Astrocyte (in vitro differentiated cells and primary cell): ENCODE results near the gene MOV10L1. TPM values are rescaled to one million over a fixed set of nuclear protein-coding genes. Genes with fewer than 3 reads are reported as not detected.

Source experiments
- DNase-seq: peaks from one replicate; pipeline ENCODE4 v3.0.0-alpha.2; 2010; ENCODE audit warnings: low read depth
- FAIRE-seq: peaks from 2 replicates; lab custom pipeline; 2011; peaks lifted over from hg19 to GRCh38; lab: Jason Lieb, UNC
- H2AFZ ChIP-seq: 2 replicates; pipeline ENCODE4 v1.6.0; 2012; ENCODE audit warnings: low read depth, low read length, inconsistent platforms
- H3K27ac ChIP-seq: 2 replicates; pipeline ENCODE4 v1.5.1; 2011; ENCODE audit warnings: low read depth, low read length, inconsistent platforms
- H3K27me3 ChIP-seq: 2 replicates; pipeline ENCODE4 v1.6.0; 2011; ENCODE audit warnings: low read length, inconsistent platforms; ENCODE audit not compliant: insufficient read depth
- H3K36me3 ChIP-seq: 2 replicates; pipeline ENCODE4 v1.5.1; 2011; ENCODE audit warnings: low read length, inconsistent platforms; ENCODE audit not compliant: insufficient read depth
- H3K4me1 ChIP-seq: 2 replicates; pipeline ENCODE4 v1.5.1; 2011; ENCODE audit warnings: low read length, inconsistent platforms; ENCODE audit not compliant: insufficient read depth
- H3K4me2 ChIP-seq: 2 replicates; pipeline ENCODE4 v1.6.0; 2012; ENCODE audit warnings: low read length, inconsistent platforms
- H3K4me3 ChIP-seq: 2 replicates; pipeline ENCODE4 v1.5.1; 2011; ENCODE audit warnings: low read depth, mild to moderate bottlenecking, low read length, inconsistent platforms; ENCODE audit not compliant: insufficient read depth
- H3K79me2 ChIP-seq: 2 replicates; pipeline ENCODE4 v1.6.0; 2012; ENCODE audit warnings: mild to moderate bottlenecking, low read length, inconsistent platforms; ENCODE audit not compliant: insufficient read depth
- H3K9ac ChIP-seq: 2 replicates; pipeline ENCODE4 v1.6.0; 2012; ENCODE audit warnings: mild to moderate bottlenecking, low read length, inconsistent platforms
- H3K9me3 ChIP-seq: 2 replicates; pipeline ENCODE4 v1.5.1; 2012; ENCODE audit warnings: low read depth, mild to moderate bottlenecking, low read length, inconsistent platforms; ENCODE audit not compliant: insufficient read depth
- H4K20me1 ChIP-seq: 2 replicates; pipeline ENCODE4 v1.6.0; 2012; ENCODE audit warnings: low read length, inconsistent platforms; ENCODE audit not compliant: insufficient read depth
- H3K27ac Mint-ChIP-seq: one replicate; pipeline ENCODE4 v1.8.0; 2021; ENCODE audit warnings: mild to moderate bottlenecking, mixed read lengths; ENCODE audit not compliant: unreplicated experiment
- H3K27me3 Mint-ChIP-seq: one replicate; pipeline ENCODE4 v1.8.0; 2021; ENCODE audit warnings: low read depth, mixed read lengths; ENCODE audit not compliant: unreplicated experiment
- H3K36me3 Mint-ChIP-seq: one replicate; pipeline ENCODE4 v1.8.0; 2021; ENCODE audit warnings: low read depth, mixed read lengths; ENCODE audit not compliant: unreplicated experiment
- H3K4me1 Mint-ChIP-seq: one replicate; pipeline ENCODE4 v1.8.0; 2021; ENCODE audit warnings: low read depth, mixed read lengths; ENCODE audit not compliant: unreplicated experiment
- H3K4me3 Mint-ChIP-seq: one replicate; pipeline ENCODE4 v1.8.0; 2021; ENCODE audit warnings: mild to moderate bottlenecking, moderate library complexity, mixed read lengths; ENCODE audit not compliant: unreplicated experiment
- H3K9me3 Mint-ChIP-seq: one replicate; pipeline ENCODE4 v1.8.0; 2021; ENCODE audit warnings: mild to moderate bottlenecking, mixed read lengths; ENCODE audit not compliant: unreplicated experiment
- CTCF ChIP-seq: IDR thresholded peaks from 2 replicates; pipeline ENCODE4 v1.5.1; 2011; ENCODE audit warnings: low read depth, mild to moderate bottlenecking, inconsistent platforms, low read length, moderate library complexity; ENCODE audit not compliant: insufficient read depth
- EZH2 ChIP-seq: IDR thresholded peaks from 2 replicates; pipeline ENCODE4 v1.6.1; 2012; ENCODE audit warnings: mild to moderate bottlenecking, low read length, inconsistent platforms; ENCODE audit not compliant: insufficient read depth
- total RNA-seq: library from RNA; stranded (reverse); gene quantifications from 2 replicates; pipeline ENCODE4 v1.2.1, GENCODE V29; 2021

MOV10L1 gene
- total RNA-seq, 1 donor from 2014 or later = 0.61 TPM

- FAIRE-seq = no peak
- peaks cover 37% of the 10 kb centered on the region for H3K27me3 Mint-ChIP-seq
Measured at GRCh38 chr22:50153756-50154140, 63.9 kb downstream of the MOV10L1 start.

GRCh38 chr22:50157709-50158375 is 68.0 kb downstream of the MOV10L1 start:
- H3K27me3 ChIP-seq = no peaks in the 10 kb centered on the region
- no peak for TF ChIP-seq EZH2
- no peak for TF ChIP-seq CTCF
- no peaks in the 10 kb centered on the region for H3K4me1 Mint-ChIP-seq
- no peaks in the 10 kb centered on the region for H3K36me3 ChIP-seq
- H3K9me3 ChIP-seq = no peaks in the 10 kb centered on the region
- H3K27ac Mint-ChIP-seq = no peak overlapping the region
- no peaks in the 10 kb centered on the region for H3K79me2 ChIP-seq
- H3K9ac ChIP-seq = no peak overlapping the region
- DNase-seq = no peak
- no peak overlapping the region for H3K27ac ChIP-seq
- H2AFZ ChIP-seq = no peak overlapping the region
- H3K36me3 Mint-ChIP-seq = no peaks in the 10 kb centered on the region
- no peak overlapping the region for H3K4me3 ChIP-seq
- peaks cover 48% of the 10 kb centered on the region for H3K27me3 Mint-ChIP-seq
- FAIRE-seq = no peak
- H3K9me3 Mint-ChIP-seq = peaks cover 2% of the 10 kb centered on the region
- no peak overlapping the region for H3K4me3 Mint-ChIP-seq
- H3K4me2 ChIP-seq = no peak overlapping the region
- no peaks in the 10 kb centered on the region for H4K20me1 ChIP-seq
- H3K4me1 ChIP-seq = no peaks in the 10 kb centered on the region

More at GRCh38 chr22:50153756-50154140, 63.9 kb downstream of the MOV10L1 start:
- Histone ChIP-seq H3K4me1 (peaks cover 7% of the 10 kb centered on the region), H4K20me1 (peaks cover 2% of the 10 kb centered on the region), H3K9me3 (no peaks in the 10 kb centered on the region), H3K36me3 (no peaks in the 10 kb centered on the region), H3K9ac (no peak overlapping the region), H3K27ac (no peak overlapping the region), H3K4me2 (no peak overlapping the region), H2AFZ (no peak overlapping the region), H3K79me2 (no peaks in the 10 kb centered on the region), H3K4me3 (no peak overlapping the region), H3K27me3 (no peaks in the 10 kb centered on the region)
- DNase-seq = no peak
- H3K27ac Mint-ChIP-seq = no peak overlapping the region
- no peak overlapping the region for H3K4me3 Mint-ChIP-seq
- TF ChIP-seq EZH2 (no peak), CTCF (no peak)
- no peaks in the 10 kb centered on the region for H3K9me3 Mint-ChIP-seq
- no peaks in the 10 kb centered on the region for H3K36me3 Mint-ChIP-seq
- H3K4me1 Mint-ChIP-seq = peaks cover 7% of the 10 kb centered on the region

- no peaks in the 10 kb centered on the region for H3K36me3 Mint-ChIP-seq
- no peak overlapping the region for H3K4me3 Mint-ChIP-seq
- Histone ChIP-seq H3K36me3 (no peaks in the 10 kb centered on the region), H3K79me2 (no peaks in the 10 kb centered on the region), H3K4me3 (no peak overlapping the region), H4K20me1 (no peaks in the 10 kb centered on the region), H3K27me3 (peaks cover 2% of the 10 kb centered on the region), H3K9me3 (no peaks in the 10 kb centered on the region), H3K27ac (no peak overlapping the region), H3K4me1 (no peaks in the 10 kb centered on the region), H3K4me2 (no peak overlapping the region), H3K9ac (no peak overlapping the region), H2AFZ (no peak overlapping the region)
- H3K27me3 Mint-ChIP-seq = peaks cover 45% of the 10 kb centered on the region
- no peak overlapping the region for H3K27ac Mint-ChIP-seq
- H3K4me1 Mint-ChIP-seq = no peaks in the 10 kb centered on the region
- TF ChIP-seq CTCF (no peak), EZH2 (no peak)
- FAIRE-seq (no peak), DNase-seq (no peak)
- H3K9me3 Mint-ChIP-seq = peaks cover 4% of the 10 kb centered on the region
Measured at GRCh38 chr22:50160947-50161346, 71.1 kb downstream of the MOV10L1 start.
